Measurements from ENCODE around the gene APOBEC4.

GRCh38 chr1:183654706-183655105 is 1.6 kb upstream of the APOBEC4 start:
- no peak for TF ChIP-seq CTCF (IDR thresholded peaks at IDR 0.05; ENCODE audit: low read depth, low read length)
- no peak for TF ChIP-seq EZH2phosphoT487 (IDR thresholded peaks at IDR 0.05; ENCODE audit: low read depth)
